ENCODE data around the gene FAM180A. TPM values are rescaled to one million over a fixed set of nuclear protein-coding genes. Genes with fewer than 3 reads are reported as not detected.

Gene FAM180A
- total and polyA plus RNA-seq, 2 of the 8 experiments (the other 6 are each of a cell fraction or from before 2014, with no cell fraction given), result not detected

- TF ChIP-seq HDAC2 (IDR thresholded peaks at IDR 0.05; ENCODE audit: borderline replicate concordance in 1 of 2, low read depth in 2 of 2, low read length in 2 of 2) (no peak), TAF7 (optimal IDR thresholded peaks at IDR 0.05; ENCODE audit: borderline replicate concordance, low read depth, low read length) (no peak), NANOG (IDR thresholded peaks at IDR 0.05; ENCODE audit: insufficient read depth, low read depth, low read length, poor library complexity, severe bottlenecking) (no peak), EZH2 (IDR thresholded peaks at IDR 0.05; ENCODE audit: low read depth, low read length, severe bottlenecking) (no peak), SUZ12 (IDR thresholded peaks at IDR 0.05; ENCODE audit: low read length) (no peak), SAP30 (IDR thresholded peaks at IDR 0.05; ENCODE audit: insufficient read depth, insufficient replicate concordance, low read length) (no peak), SIN3A (conservative IDR thresholded peaks at IDR 0.05 in 1 of 2, IDR thresholded peaks at IDR 0.05 in 1 of 2; ENCODE audit: low read depth in 1 of 2, low read length in 2 of 2) (no peak), CHD1 (IDR thresholded peaks at IDR 0.05; ENCODE audit: low read depth, low read length) (no peak), KDM5A (IDR thresholded peaks at IDR 0.05; ENCODE audit: low read length) (no peak), TBP (IDR thresholded peaks at IDR 0.05; ENCODE audit: low read depth, low read length) (no peak)
- TF ChIP-seq, protein P1, sequence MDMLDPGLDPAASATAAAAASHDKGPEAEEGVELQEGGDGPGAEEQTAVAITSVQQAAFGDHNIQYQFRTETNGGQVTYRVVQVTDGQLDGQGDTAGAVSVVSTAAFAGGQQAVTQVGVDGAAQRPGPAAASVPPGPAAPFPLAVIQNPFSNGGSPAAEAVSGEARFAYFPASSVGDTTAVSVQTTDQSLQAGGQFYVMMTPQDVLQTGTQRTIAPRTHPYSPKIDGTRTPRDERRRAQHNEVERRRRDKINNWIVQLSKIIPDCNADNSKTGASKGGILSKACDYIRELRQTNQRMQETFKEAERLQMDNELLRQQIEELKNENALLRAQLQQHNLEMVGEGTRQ (IDR thresholded peaks at IDR 0.05; ENCODE audit: low read length), result no peak
- Histone ChIP-seq H2AFZ (ENCODE audit: low read length) (no peak overlapping the region), H3K4ac (replicated peaks; ENCODE audit: insufficient read length, low read depth, low read length) (no peak overlapping the region), H3K79me2 (ENCODE audit: control insufficient read depth in 1 of 2, insufficient read depth in 2 of 2, low read length in 2 of 2) (no peaks in the 10 kb centered on the region), H3K4me3 (ENCODE audit: extremely low read depth in 1 of 4, insufficient read depth in 2 of 4, low read depth in 3 of 4, low read length in 4 of 4) (no peak overlapping the region), H3K23ac (ENCODE audit: insufficient read length) (no peak overlapping the region), H3K79me1 (ENCODE audit: low read depth, low read length) (no peaks in the 10 kb centered on the region), H2BK15ac (ENCODE audit: low read length) (no peak overlapping the region), H3K27ac (ENCODE audit: low read depth, low read length) (no peak overlapping the region), H2BK12ac (ENCODE audit: low read depth, low read length) (no peak overlapping the region), H3K9ac (replicated peaks in 1 of 4; ENCODE audit: extremely low read depth in 1 of 4, low read depth in 3 of 4, low read length in 3 of 4) (no peak overlapping the region), H2BK120ac (replicated peaks; ENCODE audit: low read depth, low read length) (no peak overlapping the region), H3K4me1 (replicated peaks in 1 of 4; ENCODE audit: control insufficient read depth in 3 of 4, insufficient read depth in 4 of 4, low read length in 3 of 4) (peaks cover 0 to 4% (median 2%) of the 10 kb centered on the region in 4 experiments; a peak in 4 of 7 replicates), H4K5ac (ENCODE audit: insufficient read length, low read depth, low read length) (no peak overlapping the region), H2BK20ac (ENCODE audit: low read length) (0 out of 2 replicates have a peak overlapping the region, but pooled peaks have one; percentile 35), H4K8ac (ENCODE audit: extremely low read depth, insufficient read depth, low read length) (no peak overlapping the region), H2AK5ac (ENCODE audit: low read depth, low read length) (no peak overlapping the region), H2BK5ac (ENCODE audit: low read depth, low read length) (no peak overlapping the region), H4K91ac (replicated peaks; ENCODE audit: insufficient read length, low read length) (no peak overlapping the region), H3K23me2 (ENCODE audit: low read depth, low read length) (no peaks in the 10 kb centered on the region), H4K20me1 (replicated peaks in 1 of 2; ENCODE audit: control insufficient read depth in 1 of 2, insufficient read depth in 2 of 2, low read length in 2 of 2) (no peaks in the 10 kb centered on the region), H3K14ac (ENCODE audit: insufficient read length) (no peak overlapping the region), H3K56ac (replicated peaks; ENCODE audit: insufficient read length, low read depth, low read length) (no peak overlapping the region), H3K9me3 (ENCODE audit: insufficient read depth in 2 of 2, low read depth in 1 of 2, low read length in 1 of 2) (peaks cover 2% of the 10 kb centered on the region in 2 experiments), H3K27me3 (replicated peaks in 1 of 4; ENCODE audit: control insufficient read depth in 3 of 4, extremely low read depth in 1 of 4, insufficient read depth in 3 of 4, low read length in 3 of 4) (no peaks in the 10 kb centered on the region), H3K4me2 (ENCODE audit: insufficient read depth in 1 of 2, low read depth in 2 of 2, low read length in 2 of 2) (no peak overlapping the region), H3K18ac (ENCODE audit: extremely low read depth, low read length) (no peak overlapping the region), H3K36me3 (ENCODE audit: control insufficient read depth in 2 of 4, insufficient read depth in 4 of 4, low read length in 3 of 4) (no peaks in the 10 kb centered on the region)
- 92% methylated on average over 4 of the region's 4 CpGs; no CpG with 5 or more reads in 1 of the 2 experiments for whole genome bisulfite sequencing, 2 experiments (ENCODE audit: extremely low coverage in 1 of 2, insufficient coverage in 1 of 2, insufficient read length in 1 of 2, insufficient replicate concordance in 2 of 2, low coverage in 1 of 2, low lambda C conversion rate in 2 of 2, missing lambda C conversion rate in 1 of 2)
- CTCF ChIA-PET (ENCODE audit: partially characterized antibody), result interaction anchor here (1.3 kb wide), 1 partner anchor 55 kb away, joined by 5 read pairs; no protein-coding TSS in a partner anchor
- DNase-seq (ENCODE audit: low read depth in 1 of 2, low spot score in 2 of 2) (no peak), FAIRE-seq (no peak)
- POLR2A ChIA-PET (ENCODE audit: partially characterized antibody), result no interaction called here
Measured at GRCh38 chr7:135759532-135759931, 10.9 kb upstream of the FAM180A start.
